ENCODE results near the gene DEPP1. TPM values are rescaled to one million over a fixed set of nuclear protein-coding genes. Genes with fewer than 3 reads are reported as not detected.

The DEPP1 gene
- total RNA-seq, 1 experiment from 2014 or later: 3.8 TPM

GRCh38 chr10:44969854-44970253 is 8.8 kb downstream of the DEPP1 start:
- Histone ChIP-seq H3K36me3 (ENCODE audit: control insufficient read depth in 1 of 2, insufficient read depth in 2 of 2, low read length in 2 of 2) (no peaks in the 10 kb centered on the region), H4K20me1 (ENCODE audit: insufficient read depth) (no peaks in the 10 kb centered on the region), H3K4me2 (ENCODE audit: low read length) (no peak overlapping the region), H3K9me2 (ENCODE audit: insufficient read depth) (no peaks in the 10 kb centered on the region), H3K9me3 (ENCODE audit: control insufficient read depth in 1 of 2, insufficient read depth in 1 of 2, low read depth in 1 of 2, low read length in 2 of 2) (no peaks in the 10 kb centered on the region), H3K27ac (ENCODE audit: low read depth, low read length) (no peak overlapping the region), H3K79me2 (ENCODE audit: insufficient read depth, low read length) (no peaks in the 10 kb centered on the region), H3K4me1 (ENCODE audit: control insufficient read depth in 1 of 2, insufficient read depth in 2 of 2, low read length in 2 of 2) (peaks cover 8 to 16% of the 10 kb centered on the region in 2 experiments; a peak in 3 of 4 replicates), H3K4me3 (replicated peaks in 1 of 2; ENCODE audit: low read depth in 1 of 2, low read length in 2 of 2) (no peak overlapping the region), H3K27me3 (ENCODE audit: insufficient read depth, low read length) (no peaks in the 10 kb centered on the region), H2AFZ (ENCODE audit: low read depth, low read length, poor library complexity, severe bottlenecking) (no peak overlapping the region), H3K9ac (ENCODE audit: low read length) (no peak overlapping the region)
- TF ChIP-seq ZNF274 (IDR thresholded peaks at IDR 0.05; ENCODE audit: low read depth, low read length) (no peak), TCF7L2 (IDR thresholded peaks at IDR 0.05; ENCODE audit: borderline replicate concordance, extremely low read depth, insufficient read depth, insufficient read length) (no peak), EGR1 (IDR thresholded peaks at IDR 0.05; ENCODE audit: low read depth) (no peak), YY1 (IDR thresholded peaks at IDR 0.05; ENCODE audit: extremely low read depth, insufficient replicate concordance, low read depth, low read length) (no peak), RAD21 (IDR thresholded peaks at IDR 0.05; ENCODE audit: low read depth) (no peak), POLR2AphosphoS5 (IDR thresholded peaks at IDR 0.05; ENCODE audit: low read depth, low read length) (no peak), POLR2A (IDR thresholded peaks at IDR 0.05; ENCODE audit: borderline replicate concordance, extremely low read depth, insufficient read depth, insufficient read length) (no peak), CEBPB (IDR thresholded peaks at IDR 0.05; ENCODE audit: low read depth) (no peak), EZH2phosphoT487 (IDR thresholded peaks at IDR 0.05; ENCODE audit: borderline replicate concordance) (no peak), CTCF (IDR thresholded peaks at IDR 0.05 in 2 of 3, conservative IDR thresholded peaks at IDR 0.05 in 1 of 3; ENCODE audit: borderline replicate concordance in 1 of 3, insufficient read depth in 1 of 3, low read depth in 2 of 3, low read length in 2 of 3) (no peak), CBX3 (IDR thresholded peaks at IDR 0.05; ENCODE audit: low read depth) (no peak), ZBTB33 (IDR thresholded peaks at IDR 0.05; ENCODE audit: extremely low read depth, insufficient replicate concordance, low read length) (no peak)
- DNase-seq (ENCODE audit: low read depth, low spot score) (no peak), ATAC-seq (no peak)
- intact Hi-C loops (cut with micrococcal nuclease): no loop called here
- no TSS peak for BruUV-seq (replicated peaks)
- ChIA-PET RAD21 (ENCODE audit: low non-redundant PET in 1 of 2, low total read pairs in 2 of 2, uncharacterized antibody in 2 of 2, unreplicated experiment in 2 of 2) (no interaction called here), CTCF (no interaction called here), POLR2A (no interaction called here)
